GM18858 (cell line): ENCODE data around the gene COX17.
A peak's percentile ranks its signal among the peaks of the same experiment; 100 is the strongest.
"Not testable (repeated sequence)": the region's sequence is repeated elsewhere in the genome, so short reads cannot be mapped to it uniquely, and the experiment has no call there.

Source experiments
- ATAC-seq: cut with Tn5 transposase; IDR thresholded peaks from one replicate; pipeline ENCODE4 v1.9.1; 2021; ENCODE audit not compliant: unreplicated experiment

Gene COX17, protein sequence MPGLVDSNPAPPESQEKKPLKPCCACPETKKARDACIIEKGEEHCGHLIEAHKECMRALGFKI

GRCh38 chr3:119676771-119677640 lies at the start of gene COX17:
COX17 (minus strand) TSS chr3:119677406; CDS start chr3:119677310, 96 bp downstream.
- peak; percentile 86 for ATAC-seq

GRCh38 chr3:119726909-119727308 lies 49.7 kb upstream of the COX17 start:
- no peak for ATAC-seq

GRCh38 chr3:119723022-119723421 lies 45.8 kb upstream of the COX17 start:
- no peak for ATAC-seq

DNA sequence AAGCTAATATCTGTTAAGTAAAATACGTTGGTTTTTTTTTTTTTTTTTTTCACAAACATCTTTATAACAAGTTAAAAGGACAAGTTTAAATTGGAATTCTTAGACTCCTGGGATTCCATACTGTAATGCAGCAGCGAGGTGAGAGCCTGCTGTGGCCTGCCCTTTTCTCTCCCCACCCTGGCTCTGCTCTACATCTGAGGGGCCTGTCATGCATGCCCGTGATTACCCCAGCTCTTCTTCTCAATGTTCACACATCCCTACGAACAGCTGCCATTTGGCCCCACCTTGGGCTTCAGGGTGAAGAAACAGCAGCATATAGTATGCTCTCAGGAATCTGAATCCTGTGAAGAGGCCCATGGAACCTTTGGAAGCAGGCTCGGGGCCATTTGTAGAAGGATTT lies 40.3 kb upstream of the COX17 start:
- no peak for ATAC-seq

DNA sequence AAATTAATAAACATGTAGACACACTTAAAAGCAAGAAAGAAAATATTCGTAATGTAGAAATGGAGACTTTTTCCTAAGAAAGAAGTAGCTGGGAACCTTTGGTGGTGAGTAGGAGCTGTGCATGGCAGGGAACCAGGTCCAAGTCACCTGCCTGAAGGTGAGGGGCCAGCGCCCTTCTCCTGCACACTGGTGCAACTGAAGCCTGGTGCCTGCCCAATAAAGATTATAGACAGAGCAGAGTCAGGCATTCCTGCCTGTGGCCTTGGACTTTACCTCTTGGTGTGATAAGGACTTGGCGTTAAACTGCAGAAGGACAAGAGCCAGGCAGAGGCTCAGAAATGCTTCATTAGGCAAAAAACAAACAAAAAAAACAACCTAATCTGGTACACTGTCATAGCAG lies 39.8 kb upstream of the COX17 start:
- no peak for ATAC-seq

DNA sequence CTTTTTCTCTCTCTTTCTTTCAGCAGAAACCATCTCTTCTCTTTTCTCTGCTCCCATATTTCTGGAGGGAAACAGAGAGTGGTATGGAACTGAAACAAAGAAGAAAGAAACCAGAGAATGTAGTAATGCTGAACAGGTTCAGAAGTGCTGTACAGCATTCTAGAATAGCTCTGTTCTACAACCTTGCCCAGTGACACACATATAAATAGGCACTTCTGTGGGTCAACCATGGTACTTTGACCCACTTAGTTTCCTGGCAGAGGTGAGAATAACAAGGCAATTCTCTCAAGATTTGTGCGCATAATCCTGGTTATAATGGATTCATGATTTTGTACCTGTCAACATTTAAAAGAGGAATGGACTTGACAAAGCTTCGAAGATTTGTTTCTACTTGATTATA lies 37.9 kb upstream of the COX17 start:
- no peak for ATAC-seq

DNA sequence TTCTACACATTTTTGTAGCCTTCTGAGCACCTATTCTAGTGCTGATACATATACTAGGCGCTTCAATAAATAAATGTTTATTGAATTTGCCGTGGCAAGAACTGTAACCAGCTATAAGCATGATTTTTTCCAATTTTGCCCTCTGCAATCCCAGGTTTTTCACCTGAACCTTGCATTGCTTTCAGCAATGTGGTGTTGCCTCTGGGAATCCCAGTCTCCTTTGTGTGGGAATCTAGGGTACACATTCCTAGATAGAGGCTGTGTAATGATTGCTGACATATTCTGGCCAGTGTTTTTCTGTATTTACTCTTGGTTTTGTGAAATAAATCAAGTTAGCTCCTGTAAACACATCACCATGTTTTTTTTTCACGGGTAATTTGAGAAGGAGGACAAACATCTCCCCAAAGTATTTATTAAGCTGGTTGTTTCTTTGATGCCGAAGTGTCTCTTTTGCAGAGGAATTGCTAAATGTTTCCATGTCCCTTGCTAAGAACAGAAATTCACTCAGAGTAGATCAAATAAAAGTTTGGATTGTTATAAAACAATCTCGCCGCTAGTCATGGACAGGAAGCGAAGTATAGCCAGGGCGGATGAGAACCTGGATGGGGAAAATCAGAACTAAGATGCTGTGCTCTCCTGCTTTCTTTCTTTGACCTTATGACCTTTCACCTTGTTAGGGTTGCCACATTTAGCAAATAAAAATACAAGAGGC lies 26.8 kb upstream of the COX17 start:
- ATAC-seq = no peak

- ATAC-seq = peak; percentile 46
Measured at GRCh38 chr3:119702530-119703527, 25.6 kb upstream of the COX17 start, which contains the start of gene CFAP91. CFAP91 (plus strand) TSS chr3:119703022; CDS start chr3:119703099, 77 bp downstream.

GRCh38 chr3:119700920-119701734 lies 23.9 kb upstream of the COX17 start:
- peak; percentile 1 for ATAC-seq

- ATAC-seq = peak; percentile 35
Measured at GRCh38 chr3:119700269-119700919, 23.2 kb upstream of the COX17 start.

GRCh38 chr3:119697394-119697793 lies 20.2 kb upstream of the COX17 start:
- ATAC-seq = peak; percentile 63

DNA sequence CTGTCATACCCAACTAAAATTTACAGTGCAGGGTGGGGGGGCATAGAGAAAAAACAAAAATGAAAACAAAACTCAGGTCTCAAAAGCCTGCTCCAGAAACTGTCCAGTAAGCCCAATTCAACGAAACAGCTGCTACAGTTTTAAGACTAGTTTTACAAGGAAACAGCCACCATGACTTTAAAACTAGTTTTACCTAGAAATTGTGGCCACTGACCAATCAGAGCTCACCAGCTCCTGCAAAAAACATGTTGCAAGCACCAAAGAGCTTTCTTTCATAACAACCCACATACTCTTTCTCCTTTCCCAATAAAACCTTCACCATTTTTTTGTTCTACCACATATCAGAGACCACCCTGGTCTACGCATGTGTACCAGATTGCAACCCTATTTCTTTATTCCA lies 18.3 kb upstream of the COX17 start:
- ATAC-seq = no peak

DNA sequence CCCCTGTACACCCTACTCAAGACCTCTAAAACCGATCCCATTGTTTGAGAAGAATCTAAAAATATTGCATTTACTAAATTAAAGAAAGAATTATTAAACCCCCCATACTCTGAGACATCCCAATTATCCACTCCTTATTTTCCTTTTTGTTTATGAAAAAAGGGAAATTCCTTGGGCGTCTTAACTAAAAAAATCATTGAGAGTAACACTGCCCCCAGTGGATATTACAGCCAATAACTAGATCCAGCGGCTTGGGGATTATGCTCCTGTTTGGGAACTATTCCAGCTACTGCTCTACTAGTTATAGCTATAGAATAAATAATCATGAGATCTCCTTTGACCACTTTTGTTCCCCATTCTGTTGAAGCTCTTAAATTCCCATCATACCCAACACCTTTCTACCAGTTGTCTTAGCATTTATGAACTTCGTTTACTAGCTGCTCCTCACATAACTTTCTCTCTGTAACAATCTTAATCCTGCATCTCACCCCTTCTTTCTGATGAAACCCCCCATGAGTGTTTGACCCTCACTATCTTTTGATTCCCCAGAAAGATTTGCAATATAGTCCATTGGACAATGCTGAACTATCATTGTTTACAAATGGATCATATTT lies 12.9 kb upstream of the COX17 start:
- no peak for ATAC-seq

- no peak for ATAC-seq
Measured at GRCh38 chr3:119683421-119683820, 6.2 kb upstream of the COX17 start.

DNA sequence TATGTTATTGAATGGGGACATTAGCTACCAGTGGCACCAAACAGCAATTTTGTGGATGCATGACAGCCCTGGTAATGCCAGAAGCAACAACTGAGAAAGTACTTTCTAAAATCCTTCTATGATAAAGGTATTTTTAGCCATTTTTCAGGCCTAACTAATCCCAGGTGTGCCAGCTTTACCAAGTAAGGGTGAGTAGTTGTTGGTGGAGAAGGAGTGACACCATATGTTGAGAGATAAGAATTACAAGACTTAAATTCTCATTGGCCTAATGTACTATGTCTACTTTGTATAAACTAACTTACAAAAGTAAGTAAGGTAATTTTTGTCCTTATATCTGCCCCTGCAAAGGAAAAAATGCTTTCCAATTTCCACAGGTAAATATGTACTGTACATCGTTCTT lies 4.1 kb upstream of the COX17 start:
- peak; percentile 28 for ATAC-seq

DNA sequence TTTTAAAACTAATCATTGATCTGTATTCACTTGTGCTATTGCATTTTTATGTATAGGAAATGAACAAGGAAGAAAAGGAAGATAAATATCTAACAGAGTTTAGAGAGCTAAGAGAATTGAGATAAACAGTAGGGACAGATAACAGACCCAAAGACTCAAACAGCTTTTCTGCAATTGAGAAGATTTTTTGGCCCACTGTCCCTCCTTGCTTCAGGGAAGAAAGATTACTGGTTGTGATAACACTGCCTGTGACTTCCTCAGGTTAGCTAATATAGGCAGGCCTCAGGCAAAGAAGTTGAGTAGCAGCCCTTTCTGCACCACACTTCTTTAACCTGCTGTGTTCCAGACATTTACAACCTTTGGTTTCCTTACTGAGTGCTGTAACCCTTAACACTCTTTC lies 2.7 kb upstream of the COX17 start:
- ATAC-seq = no peak

DNA sequence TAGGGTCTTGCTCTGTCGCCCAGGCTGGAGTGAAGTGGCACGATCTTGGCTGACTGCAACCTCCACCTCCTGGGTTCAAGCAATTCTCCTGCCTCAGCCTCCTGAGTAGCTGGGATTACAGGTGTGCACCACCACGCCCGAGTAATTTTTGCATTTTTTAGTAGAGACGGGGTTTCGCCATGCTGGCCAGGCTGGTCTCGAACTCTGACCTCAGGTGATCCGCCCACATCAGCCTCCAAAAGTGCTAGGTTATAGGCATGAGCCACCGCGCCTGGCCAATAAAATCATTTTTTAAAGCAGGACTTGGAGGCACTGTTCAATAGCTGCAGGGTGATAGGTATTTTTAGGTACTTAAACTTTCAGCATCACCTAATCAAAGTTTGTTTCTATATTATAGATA lies 1.0 kb upstream of the COX17 start:
- not testable (repeated sequence) for ATAC-seq

- ATAC-seq = no peak
Measured at GRCh38 chr3:119677641-119677934, 382 bp upstream of the COX17 start.

DNA sequence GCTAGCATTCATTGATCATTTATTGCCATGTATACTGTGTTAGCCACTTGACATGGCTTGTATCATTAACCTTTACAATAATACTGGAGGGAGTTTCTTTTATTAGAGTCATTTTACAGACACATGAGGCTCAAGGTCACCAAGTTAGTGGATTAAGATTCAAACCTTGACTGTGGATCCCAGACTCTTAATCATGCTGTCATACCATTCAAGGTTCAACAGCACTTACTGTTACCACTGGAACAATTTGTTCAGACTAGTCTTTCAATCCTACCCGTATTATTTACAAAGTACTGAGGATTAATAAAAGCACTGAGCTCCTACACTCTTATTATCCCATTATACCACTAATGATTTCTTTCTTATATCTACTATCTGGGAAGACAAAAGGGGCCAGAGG lies 1.2 kb downstream of the COX17 start:
- no peak for ATAC-seq
